Islet of Langerhans (tissue), 1 donor: Measurements from ENCODE around the gene ZNG1B.
"Not testable (repeated sequence)": the region's sequence is repeated elsewhere in the genome, so short reads cannot be mapped to it uniquely, and the experiment has no call there.

Experiments
- FAIRE-seq: peaks from one replicate; lab custom pipeline; 2011; peaks lifted over from hg19 to GRCh38; lab: Jason Lieb, UNC

The ZNG1B gene

GRCh38 chr2:113437508-113438465, at the start of gene ZNG1B:
TSS of gene ZNG1B (plus strand) at chr2:113437691. CDS start at chr2:113437869, 178 bp downstream.
- not testable (repeated sequence) for FAIRE-seq

- FAIRE-seq, result peak; percentile 62
Measured at GRCh38 chr2:113390124-113390849, 47.2 kb upstream of the ZNG1B start.

GRCh38 chr2:113391073-113391472, 46.4 kb upstream of the ZNG1B start:
- no peak for FAIRE-seq

- no peak for FAIRE-seq
Measured at GRCh38 chr2:113406114-113406513, 31.4 kb upstream of the ZNG1B start.

- no peak for FAIRE-seq
Measured at GRCh38 chr2:113407446-113408099, 29.9 kb upstream of the ZNG1B start.

GRCh38 chr2:113411725-113412352, 25.7 kb upstream of the ZNG1B start:
- FAIRE-seq, result not testable (repeated sequence)

- not testable (repeated sequence) for FAIRE-seq
Measured at GRCh38 chr2:113412774-113413173, 24.7 kb upstream of the ZNG1B start.

- not testable (repeated sequence) for FAIRE-seq
Measured at GRCh38 chr2:113431773-113432172, 5.7 kb upstream of the ZNG1B start.

- not testable (repeated sequence) for FAIRE-seq
Measured at GRCh38 chr2:113433468-113433867, 4.0 kb upstream of the ZNG1B start.

GRCh38 chr2:113465770-113466169, 28.3 kb downstream of the ZNG1B start:
- FAIRE-seq, result not testable (repeated sequence)

GRCh38 chr2:113476688-113477368, 39.3 kb downstream of the ZNG1B start:
- FAIRE-seq, result not testable (repeated sequence)

GRCh38 chr2:113496527-113496926, 59.0 kb downstream of the ZNG1B start:
- FAIRE-seq, result not testable (repeated sequence)

- FAIRE-seq, result not testable (repeated sequence)
Measured at GRCh38 chr2:113498365-113498764, 60.9 kb downstream of the ZNG1B start, which contains the start of gene FOXD4L1. TSS of gene FOXD4L1 (plus strand) at chr2:113498665. CDS start at chr2:113499257, 592 bp downstream.

- FAIRE-seq, result not testable (repeated sequence)
Measured at GRCh38 chr2:113499019-113499885, 61.8 kb downstream of the ZNG1B start.

- not testable (repeated sequence) for FAIRE-seq
Measured at GRCh38 chr2:113499886-113500722, 62.6 kb downstream of the ZNG1B start.

- not testable (repeated sequence) for FAIRE-seq
Measured at GRCh38 chr2:113500723-113501038, 63.2 kb downstream of the ZNG1B start.

- FAIRE-seq, result not testable (repeated sequence)
Measured at GRCh38 chr2:113502216-113503093, 65.0 kb downstream of the ZNG1B start.
